SU-DHL-6 (cell line): ENCODE measurements around the gene ERG.

Experiments
- CTCF ChIP-seq: fragments of 200-600 bp; sonication (generic); IDR thresholded peaks from one replicate; pipeline ENCODE4 v1.5.1; 2017; ENCODE audit warnings: antibody characterized with exemption, mild to moderate bottlenecking, low read length, moderate library complexity; ENCODE audit not compliant: insufficient read depth, poor library complexity, severe bottlenecking
- EZH2phosphoT487 ChIP-seq: fragments of 200-600 bp; sonication (generic), shearing (Covaris generic); conservative IDR thresholded peaks from 2 replicates; pipeline ENCODE4 v1.6.1; 2018; ENCODE audit warnings: mild to moderate bottlenecking, antibody characterized with exemption, low read length, moderate library complexity, mixed read lengths

- TF ChIP-seq CTCF, result no peak
- no peak for TF ChIP-seq EZH2phosphoT487
Observed at GRCh38 chr21:38330666-38331065, 167.6 kb downstream of the ERG start.
